NCI-H2029 treated with DMSO at 0.1 percent for 48 hours (cell line): ENCODE data around the gene MBOAT2.

Experiments
- DNase-seq: peaks from one replicate; lab custom pipeline; 2025; lab: John Stamatoyannopoulos, UW

The MBOAT2 gene

DNA sequence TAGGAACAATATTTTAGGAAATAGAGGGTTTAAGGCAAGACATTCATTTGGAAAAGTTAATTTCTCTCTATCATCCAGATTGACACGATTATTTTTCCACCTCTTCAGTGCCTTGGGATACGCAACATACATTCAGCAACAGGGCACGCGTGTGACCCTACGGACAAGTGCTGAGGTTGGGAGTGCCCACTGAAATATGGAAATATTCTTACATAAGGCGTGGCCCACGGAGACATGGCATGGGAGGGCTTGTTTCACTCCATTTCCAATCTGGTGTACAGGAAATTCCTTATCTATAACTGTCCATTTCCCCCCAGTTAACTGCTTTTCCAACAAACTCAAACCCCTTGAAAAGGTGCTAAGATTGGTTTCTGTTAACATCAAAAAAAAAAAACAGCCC, 145.2 kb downstream of the MBOAT2 start:
- no peak for DNase-seq

DNA sequence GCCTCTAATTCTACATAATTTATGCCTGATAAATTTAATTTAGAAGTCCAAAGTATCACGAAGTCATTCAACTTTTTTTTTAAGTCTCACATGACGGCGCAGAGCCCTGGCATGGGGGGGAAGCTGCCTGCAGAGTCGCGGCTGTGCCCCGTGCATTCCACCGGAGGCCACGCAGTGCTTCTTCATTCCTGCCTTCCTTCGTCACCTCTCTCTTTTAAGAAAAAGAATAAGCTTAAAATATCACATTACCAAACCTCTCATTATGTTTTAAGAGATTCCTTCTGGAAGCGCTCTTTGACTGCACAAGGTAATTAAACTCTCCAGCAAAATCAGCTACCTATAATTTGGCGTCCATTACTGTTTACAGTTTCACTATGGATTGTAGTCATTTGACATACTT, 145.8 kb downstream of the MBOAT2 start:
- DNase-seq = no peak

DNA sequence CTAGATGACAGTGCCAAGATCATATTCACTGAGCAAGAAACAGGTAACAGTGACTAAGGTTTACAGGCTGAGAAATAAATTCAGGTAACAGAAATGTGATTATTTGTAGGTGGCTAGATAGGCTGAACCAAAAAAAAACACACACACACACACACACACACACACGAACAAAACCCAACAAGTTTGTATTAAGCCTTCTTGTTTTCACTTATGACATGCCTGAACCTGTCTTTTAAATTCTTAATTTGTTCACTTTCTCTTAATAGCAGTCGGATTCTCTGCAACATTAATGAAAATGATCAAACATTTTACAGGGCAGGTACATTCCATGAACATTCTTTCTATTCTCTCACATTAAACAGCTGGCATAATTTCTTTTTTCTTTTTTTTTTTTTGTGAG, 147.3 kb downstream of the MBOAT2 start:
- no peak for DNase-seq

GRCh38 chr2:8855010-8855409, 148.5 kb downstream of the MBOAT2 start:
- no peak for DNase-seq

GRCh38 chr2:8853426-8853825, 150.1 kb downstream of the MBOAT2 start:
- DNase-seq = no peak

DNA sequence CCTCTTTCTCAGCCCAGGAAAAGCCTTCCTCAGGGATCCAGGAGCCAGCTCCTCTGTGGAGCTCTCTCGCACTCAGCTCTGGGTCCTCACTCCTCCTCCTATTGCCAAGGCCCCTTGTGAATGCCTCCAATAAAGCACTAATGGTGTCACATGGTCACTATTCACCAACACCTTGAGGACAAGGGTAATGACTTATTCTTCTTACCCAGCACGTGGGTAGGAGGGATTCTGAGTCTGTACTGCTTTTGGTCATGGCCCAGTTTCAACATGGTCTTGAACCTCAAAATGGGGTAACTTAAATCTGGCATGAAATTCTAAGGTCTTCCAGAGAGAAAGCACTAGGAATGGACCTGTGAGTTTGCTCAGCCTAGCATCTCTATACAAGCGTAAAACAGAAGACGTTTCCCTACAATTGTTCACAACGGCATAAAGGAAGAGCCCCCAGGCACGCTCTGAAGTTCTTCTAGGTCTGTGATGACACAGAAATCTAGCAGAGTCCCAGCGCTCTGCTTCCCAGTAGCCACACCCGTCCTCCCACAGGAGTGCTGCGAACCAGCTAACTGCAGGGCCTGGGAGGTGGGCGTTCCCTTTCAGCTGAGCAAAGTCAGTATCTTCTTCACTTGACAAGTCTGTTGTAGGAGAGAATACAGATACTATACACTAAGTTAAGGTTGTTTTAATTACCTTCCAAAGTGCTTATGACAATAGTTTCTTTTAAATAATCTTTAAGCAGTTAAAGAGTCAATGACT, 151.5 kb downstream of the MBOAT2 start:
- no peak for DNase-seq

GRCh38 chr2:8850845-8851487, 152.5 kb downstream of the MBOAT2 start:
- DNase-seq = no peak

DNA sequence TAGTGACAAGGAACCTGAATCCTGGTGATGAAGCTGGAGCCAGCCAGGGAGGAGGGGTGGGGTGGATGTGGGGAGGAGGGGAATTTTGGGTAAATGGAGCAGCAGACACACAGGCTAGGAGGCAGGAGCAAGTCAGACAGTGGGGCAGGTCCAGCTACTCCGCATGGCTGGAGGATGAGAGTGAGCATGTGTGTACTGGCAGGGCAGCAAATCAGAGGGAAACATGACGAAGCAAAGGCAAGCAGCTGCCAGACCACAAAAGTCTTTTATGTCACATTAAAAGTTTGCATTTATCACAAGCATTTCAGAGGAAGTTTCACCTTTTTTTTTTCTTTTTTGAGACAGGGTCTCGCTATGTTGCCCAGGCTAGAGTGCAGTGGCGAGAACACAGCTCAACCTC, 154.2 kb downstream of the MBOAT2 start:
- no peak for DNase-seq

DNA sequence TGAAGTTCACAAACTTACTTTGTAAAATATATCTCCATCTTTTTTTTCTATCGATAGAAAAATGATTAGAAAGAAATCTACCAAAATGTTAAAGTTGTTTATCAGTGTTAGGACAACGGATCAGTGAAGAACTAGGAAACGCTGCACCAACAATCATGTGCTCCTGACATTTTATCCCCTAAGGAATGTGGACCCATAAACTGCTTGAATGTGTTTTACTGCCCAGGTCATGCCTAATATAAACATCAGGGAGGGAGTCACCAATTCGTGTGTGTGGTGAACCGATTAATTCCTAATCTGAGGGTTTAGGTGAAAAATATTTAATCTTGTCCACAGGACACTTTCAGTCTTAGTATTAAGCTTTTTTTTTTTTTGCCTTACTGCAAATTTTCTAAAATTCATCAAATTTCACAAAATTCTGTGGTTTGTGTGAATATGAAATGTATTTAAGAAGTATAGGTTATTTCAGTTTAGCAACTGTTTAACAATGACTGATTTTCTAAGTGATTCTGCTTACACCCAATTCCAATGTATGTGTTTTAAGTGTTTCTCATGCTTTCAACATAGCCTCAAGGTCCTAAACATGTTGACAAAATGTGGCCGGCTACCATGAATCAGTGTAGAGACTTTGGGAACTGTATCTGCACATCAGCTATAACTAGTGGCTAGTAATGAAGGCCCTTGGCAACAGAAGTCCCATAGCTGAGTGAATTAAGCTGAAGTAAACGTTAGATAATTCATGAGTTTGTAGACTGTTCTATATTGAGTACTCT, 155.0 kb downstream of the MBOAT2 start:
- DNase-seq = no peak

GRCh38 chr2:8847400-8847799, 156.1 kb downstream of the MBOAT2 start:
- no peak for DNase-seq

DNA sequence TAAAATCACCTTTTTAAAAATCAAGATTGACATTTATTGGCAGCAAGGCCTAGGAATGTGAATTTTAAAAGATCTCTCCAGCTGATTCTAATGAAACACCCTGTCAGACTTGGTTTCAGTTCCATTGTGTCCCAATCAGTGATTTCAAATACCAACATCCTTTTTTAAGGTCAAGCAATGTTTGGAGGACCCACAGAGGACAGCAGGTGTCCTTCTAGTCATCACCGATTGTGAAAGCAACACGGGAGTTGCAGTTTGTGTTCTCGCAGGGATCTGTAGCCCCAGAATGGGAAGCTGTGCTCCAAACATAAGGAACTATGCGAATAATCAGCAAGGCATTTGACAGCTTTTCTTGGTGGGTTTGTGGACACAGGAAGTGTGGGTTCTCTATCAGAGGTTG, 161.6 kb downstream of the MBOAT2 start:
- DNase-seq = no peak

GRCh38 chr2:8840475-8841091, 162.9 kb downstream of the MBOAT2 start:
- DNase-seq = no peak

GRCh38 chr2:8839189-8839965, 164.1 kb downstream of the MBOAT2 start:
- DNase-seq = no peak

DNA sequence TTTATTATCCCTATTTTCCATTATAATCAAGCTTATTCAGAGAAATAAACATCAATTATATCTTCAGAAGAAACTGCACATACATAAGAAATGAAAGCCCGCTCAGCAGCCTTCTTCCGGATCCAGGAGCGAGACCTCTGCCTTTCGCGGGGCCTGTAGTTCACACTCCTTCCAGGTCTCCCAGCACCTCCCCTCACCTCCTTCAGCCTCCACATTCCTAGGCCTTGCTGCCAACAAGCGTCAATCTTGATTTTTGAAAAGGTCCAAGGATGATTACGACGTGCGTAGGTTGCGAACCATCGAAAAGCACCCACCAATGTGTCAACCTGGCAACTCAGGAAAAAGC, 165.7 kb downstream of the MBOAT2 start:
- no peak for DNase-seq

DNA sequence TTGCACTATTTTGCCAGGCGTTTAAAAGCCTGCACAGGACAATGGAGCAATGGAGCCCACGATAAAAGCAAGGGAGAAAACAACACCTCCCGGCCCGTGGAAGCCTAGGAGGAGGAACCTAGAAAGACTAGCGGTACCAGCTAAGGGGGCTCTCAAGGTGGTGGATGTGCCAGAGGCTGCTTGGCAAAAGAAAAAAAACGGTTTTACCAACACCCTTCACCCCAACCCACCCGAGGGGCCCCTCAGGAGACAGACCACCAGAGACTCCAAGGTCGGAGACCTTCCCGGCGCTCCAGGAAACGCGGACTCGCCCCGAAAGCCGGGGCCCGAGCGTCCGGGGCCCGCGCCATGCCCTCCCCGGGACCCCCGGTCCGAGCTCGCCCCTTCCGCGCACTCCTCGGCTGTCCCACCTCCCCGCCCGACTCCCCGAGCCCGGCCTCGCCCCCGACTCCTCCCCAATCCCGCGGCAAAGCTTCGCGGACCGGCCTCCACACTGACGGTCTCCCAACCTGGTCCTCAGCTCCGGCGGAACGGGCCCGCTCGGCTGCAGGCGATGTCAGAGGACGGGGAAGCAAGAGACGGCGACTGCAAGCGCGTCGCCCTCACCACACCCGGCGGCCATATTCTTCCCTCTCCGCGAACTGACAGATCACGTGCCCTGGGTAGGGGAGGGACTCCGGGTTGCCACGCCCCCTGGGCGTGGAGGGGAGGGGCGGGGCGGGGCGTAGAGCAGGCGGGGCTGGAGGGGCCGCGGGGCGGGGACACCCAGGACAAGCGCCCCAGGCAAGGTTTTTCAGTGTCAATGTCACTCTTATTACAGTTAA, 166.3 kb downstream of the MBOAT2 start, which contains the start of gene KIDINS220:
KIDINS220 (minus strand) TSS at position 643 of the 824 bp plus-strand sequence. CDS start 10,520 bp downstream, outside the sequence.
- peak; percentile 67 for DNase-seq

- no peak for DNase-seq
These were observed 168.2 kb downstream of the MBOAT2 start for GRCh38 chr2:8835279-8835678.

DNA sequence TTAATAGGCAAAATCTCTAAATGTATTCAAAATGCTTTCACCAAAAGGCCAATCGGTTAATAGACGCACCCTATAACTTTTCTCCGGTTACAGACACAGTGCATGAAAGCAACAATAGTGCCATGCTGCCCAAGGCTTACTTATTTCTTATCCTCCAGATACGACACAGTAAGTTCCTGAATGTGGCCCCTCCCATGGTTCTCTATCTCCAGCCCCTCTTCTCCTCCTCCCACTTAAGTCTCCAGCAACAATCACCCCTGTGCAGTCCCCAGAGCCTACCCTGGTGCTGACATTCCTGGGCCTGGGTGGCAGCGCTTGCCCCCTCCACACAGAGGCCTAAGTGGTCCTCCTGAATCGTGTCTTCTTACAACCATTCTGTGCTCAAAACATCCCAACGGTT, 169.6 kb downstream of the MBOAT2 start:
- DNase-seq = no peak

DNA sequence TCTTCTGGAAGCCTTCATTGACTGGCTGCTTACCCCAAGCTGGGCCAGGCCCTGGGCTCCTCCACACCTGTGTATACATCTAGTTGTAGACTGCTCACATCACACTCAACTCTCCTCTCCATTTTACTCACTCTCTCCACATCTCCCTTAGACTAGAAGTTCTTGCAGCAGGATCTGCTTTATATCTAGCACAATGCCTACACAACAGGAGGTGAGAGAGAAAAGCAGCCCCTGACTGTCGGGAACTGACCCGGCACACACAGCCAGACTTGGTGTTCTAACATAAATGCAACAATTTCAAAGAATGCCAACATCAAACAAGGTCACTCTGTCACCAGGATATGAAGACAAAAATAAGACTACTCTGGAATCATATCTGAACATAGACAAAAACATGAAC, 172.0 kb downstream of the MBOAT2 start:
- DNase-seq = no peak

- no peak for DNase-seq
These were observed 175.8 kb downstream of the MBOAT2 start for GRCh38 chr2:8827729-8828128.

GRCh38 chr2:8822218-8822617, 181.3 kb downstream of the MBOAT2 start:
- no peak for DNase-seq
